Measurements from ENCODE around the gene EFHB. TPM values are rescaled to one million over a fixed set of nuclear protein-coding genes. Genes with fewer than 3 reads are reported as not detected.
A peak's percentile ranks its signal among the peaks of the same experiment; 100 is the strongest.
"Not testable (repeated sequence)": the region's sequence is repeated elsewhere in the genome, so short reads cannot be mapped to it uniquely, and the experiment has no call there.

EFHB gene
- total and polyA plus RNA-seq, 8 donors = 0.83 to 1.7 TPM; not detected in 6

GRCh38 chr3:19899264-19899663, 34.8 kb downstream of the EFHB start:
- intact Hi-C loops (cut with DNase I; ENCODE audit: low total_unique reads) = loop anchor here (10.0 kb wide), 1 partner anchor 46 kb away; the partner anchor contains the start of gene RAB5A
- Histone ChIP-seq H3K27me3 (no peaks in the 10 kb centered on the region), H3K4me1 (peaks cover 0 to 13% (median 4%) of the 10 kb centered on the region in 4 donors), H3K27ac (no peak overlapping the region), H3K36me3 (no peaks in the 10 kb centered on the region), H3K9me3 (no peaks in the 10 kb centered on the region), H3K4me3 (no peak overlapping the region)
- WGBS, 5 donors = 40 to 75% (median 56%) methylated on average over 2 of the region's 2 CpGs
- TF ChIP-seq POLR2A (IDR thresholded peaks at IDR 0.05) = no peak
- TF ChIP-seq POLR2AphosphoS5 (IDR thresholded peaks at IDR 0.05) = no peak
- no peak for TF ChIP-seq CTCF (IDR thresholded peaks at IDR 0.05)
- no peak for TF ChIP-seq EP300 (IDR thresholded peaks at IDR 0.05)
- DNase-seq = no peak

- H3K9me3 ChIP-seq = no peaks in the 10 kb centered on the region
- TF ChIP-seq POLR2A (IDR thresholded peaks at IDR 0.05) = no peak
- TF ChIP-seq EP300 (IDR thresholded peaks at IDR 0.05) = no peak
- TF ChIP-seq CTCF (IDR thresholded peaks at IDR 0.05) = no peak
- no peak for TF ChIP-seq POLR2AphosphoS5 (IDR thresholded peaks at IDR 0.05)
- no peaks in the 10 kb centered on the region for H3K36me3 ChIP-seq
- H3K4me3 ChIP-seq = no peak overlapping the region
- WGBS, 5 donors = 23 to 58% (median 38%) methylated on average over 2 of the region's 2 CpGs
- peaks cover 0 to 13% (median 4%) of the 10 kb centered on the region in 4 donors for H3K4me1 ChIP-seq
- no peak for DNase-seq
- no peaks in the 10 kb centered on the region for H3K27me3 ChIP-seq
- intact Hi-C loops (cut with DNase I; ENCODE audit: low total_unique reads) = loop anchor here (10.0 kb wide), 1 partner anchor 46 kb away; the partner anchor contains the start of gene RAB5A
- no peak overlapping the region for H3K27ac ChIP-seq
These were observed 35.3 kb downstream of the EFHB start for GRCh38 chr3:19898721-19899120.

GRCh38 chr3:19891740-19892139, 42.3 kb downstream of the EFHB start:
- intact Hi-C loops (cut with DNase I; ENCODE audit: low total_unique reads) = loop anchor here (10.0 kb wide), 1 partner anchor 53 kb away; the partner anchor contains the start of gene RAB5A
- TF ChIP-seq CTCF (IDR thresholded peaks at IDR 0.05) = no peak
- no peak for TF ChIP-seq POLR2AphosphoS5 (IDR thresholded peaks at IDR 0.05)
- TF ChIP-seq EP300 (IDR thresholded peaks at IDR 0.05) = no peak
- no peak for DNase-seq
- H3K4me3 ChIP-seq = no peak overlapping the region
- WGBS, 5 donors = 87 to 94% (median 91%) methylated on average over 1 of the region's 1 CpG
- peaks cover 8 to 20% (median 14%) of the 10 kb centered on the region in 4 donors for H3K4me1 ChIP-seq
- H3K9me3 ChIP-seq = no peaks in the 10 kb centered on the region
- H3K27ac ChIP-seq = no peak overlapping the region
- no peaks in the 10 kb centered on the region for H3K36me3 ChIP-seq
- H3K27me3 ChIP-seq = no peaks in the 10 kb centered on the region

GRCh38 chr3:19888428-19889152, 45.4 kb downstream of the EFHB start:
- Histone ChIP-seq H3K9me3 (no peaks in the 10 kb centered on the region), H3K4me3 (no peak overlapping the region), H3K27me3 (no peaks in the 10 kb centered on the region), H3K36me3 (no peaks in the 10 kb centered on the region), H3K27ac (peak overlapping the region; percentile 8 to 79 (median 58)), H3K4me1 (peaks cover 8 to 27% (median 18%) of the 10 kb centered on the region in 4 donors)
- 53 to 72% (median 71%) methylated on average over 5 of the region's 5 CpGs for WGBS, 5 donors
- intact Hi-C loops (cut with DNase I; ENCODE audit: low total_unique reads) = no loop called here
- DNase-seq = no peak
- TF ChIP-seq EP300 (IDR thresholded peaks at IDR 0.05) = no peak
- no peak for TF ChIP-seq POLR2AphosphoS5 (IDR thresholded peaks at IDR 0.05)
- TF ChIP-seq POLR2A (IDR thresholded peaks at IDR 0.05) = no peak
- no peak for TF ChIP-seq CTCF (IDR thresholded peaks at IDR 0.05)

- WGBS, 5 donors = 77 to 95% (median 95%) methylated on average over 3 to 4 of the region's 4 CpGs
- intact Hi-C loops (cut with DNase I; ENCODE audit: low total_unique reads); H3K4me3 ChIP-seq; H3K27ac ChIP-seq; H3K36me3 ChIP-seq; DNase-seq; H3K27me3 ChIP-seq; H3K9me3 ChIP-seq: not testable (repeated sequence)
- peaks cover 8 to 27% (median 18%) of the 10 kb centered on the region in 4 donors for H3K4me1 ChIP-seq
These were observed 46.9 kb downstream of the EFHB start for GRCh38 chr3:19887122-19887521.
